ENCODE measurements around the gene DOCK10. TPM values are rescaled to one million over a fixed set of nuclear protein-coding genes. Genes with fewer than 3 reads are reported as not detected.
A peak's percentile ranks its signal among the peaks of the same experiment; 100 is the strongest.

The DOCK10 gene
- total RNA-seq, 2 experiments from 2014 or later = 40.8 to 68.2 TPM

- Histone ChIP-seq H3K27ac (ENCODE audit: low read depth, low read length, poor library complexity, severe bottlenecking) (no peak overlapping the region), H3K79me2 (ENCODE audit: insufficient read depth, low read depth, low read length) (no peaks in the 10 kb centered on the region), H3K4me2 (ENCODE audit: low read length) (0 out of 2 replicates have a peak overlapping the region, but pooled peaks have one; percentile 9), H4K20me1 (ENCODE audit: insufficient read depth, low read length) (no peaks in the 10 kb centered on the region), H3K4me3 (ENCODE audit: low read depth, low read length, poor library complexity, severe bottlenecking) (no peak overlapping the region), H3K9me2 (ENCODE audit: insufficient read depth, low read length) (no peaks in the 10 kb centered on the region), H3K9me3 (ENCODE audit: low read length) (no peaks in the 10 kb centered on the region), H3K36me3 (ENCODE audit: insufficient read depth, low read length) (no peaks in the 10 kb centered on the region), H2AFZ (ENCODE audit: low read length) (no peak overlapping the region), H3K4me1 (ENCODE audit: insufficient read depth, low read length, poor library complexity, severe bottlenecking) (peaks cover 46% of the 10 kb centered on the region)
- intact Hi-C loops (cut with micrococcal nuclease; ENCODE audit: unreplicated experiment) = no loop called here
- no TSS peak for BruUV-seq (replicated peaks)
- ChIA-PET POLR2A (interaction anchor here (0.7 to 1.9 kb wide), 4 partner anchors 8 to 67 kb away, joined by 3 to 9 read pairs (median 5); no protein-coding TSS in a partner anchor), CTCF (ENCODE audit: unreplicated experiment) (no interaction called here)
- no peak for TF ChIP-seq EZH2phosphoT487 (IDR thresholded peaks at IDR 0.05; ENCODE audit: borderline replicate concordance, low read depth, low read length)
- TF ChIP-seq CTCF (conservative IDR thresholded peaks at IDR 0.05; ENCODE audit: low read length) = no peak
- no peak for DNase-seq (ENCODE audit: low spot score)
Observed at GRCh38 chr2:224968051-224968450, 74.2 kb downstream of the DOCK10 start.

GRCh38 chr2:224966613-224967012 lies 75.7 kb downstream of the DOCK10 start:
- Histone ChIP-seq H3K36me3 (ENCODE audit: insufficient read depth, low read length) (no peaks in the 10 kb centered on the region), H3K4me2 (ENCODE audit: low read length) (no peak overlapping the region), H3K79me2 (ENCODE audit: insufficient read depth, low read depth, low read length) (no peaks in the 10 kb centered on the region), H3K27ac (ENCODE audit: low read depth, low read length, poor library complexity, severe bottlenecking) (no peak overlapping the region), H4K20me1 (ENCODE audit: insufficient read depth, low read length) (no peaks in the 10 kb centered on the region), H3K9me3 (ENCODE audit: low read length) (no peaks in the 10 kb centered on the region), H3K9me2 (ENCODE audit: insufficient read depth, low read length) (no peaks in the 10 kb centered on the region), H2AFZ (ENCODE audit: low read length) (no peak overlapping the region), H3K4me3 (ENCODE audit: low read depth, low read length, poor library complexity, severe bottlenecking) (no peak overlapping the region), H3K4me1 (ENCODE audit: insufficient read depth, low read length, poor library complexity, severe bottlenecking) (peaks cover 37% of the 10 kb centered on the region)
- intact Hi-C loops (cut with micrococcal nuclease; ENCODE audit: unreplicated experiment) = no loop called here
- TF ChIP-seq EZH2phosphoT487 (IDR thresholded peaks at IDR 0.05; ENCODE audit: borderline replicate concordance, low read depth, low read length) (no peak), CTCF (conservative IDR thresholded peaks at IDR 0.05; ENCODE audit: low read length) (no peak)
- ChIA-PET CTCF (ENCODE audit: unreplicated experiment) (interaction anchor here (0.6 to 1.0 kb wide), 2 partner anchors 9 to 286 kb away, joined by 3 to 5 read pairs; no protein-coding TSS in a partner anchor), POLR2A (interaction anchor here (0.6 kb wide), 1 partner anchor 86 kb away, joined by 5 read pairs; no protein-coding TSS in a partner anchor)
- DNase-seq (ENCODE audit: low spot score) = no peak
- no TSS peak for BruUV-seq (replicated peaks)

GRCh38 chr2:224959556-224959955 lies 82.7 kb downstream of the DOCK10 start:
- no peak overlapping the region for H3K4me3 ChIP-seq (ENCODE audit: low read depth, low read length, poor library complexity, severe bottlenecking)
- intact Hi-C loops (cut with micrococcal nuclease; ENCODE audit: unreplicated experiment) = loop anchor here (10.0 kb wide), 2 partner anchors 295 to 1005 kb away; partner anchors contain the start of gene MRPL44
- TF ChIP-seq EZH2phosphoT487 (IDR thresholded peaks at IDR 0.05; ENCODE audit: borderline replicate concordance, low read depth, low read length) = no peak
- no peak for TF ChIP-seq CTCF (conservative IDR thresholded peaks at IDR 0.05; ENCODE audit: low read length)
- CTCF ChIA-PET (ENCODE audit: unreplicated experiment) = no interaction called here
- no peaks in the 10 kb centered on the region for H4K20me1 ChIP-seq (ENCODE audit: insufficient read depth, low read length)
- DNase-seq (ENCODE audit: low spot score) = no peak
- H3K4me1 ChIP-seq (ENCODE audit: insufficient read depth, low read length, poor library complexity, severe bottlenecking) = peaks cover 49% of the 10 kb centered on the region
- no peak overlapping the region for H2AFZ ChIP-seq (ENCODE audit: low read length)
- H3K27ac ChIP-seq (ENCODE audit: low read depth, low read length, poor library complexity, severe bottlenecking) = no peak overlapping the region
- H3K79me2 ChIP-seq (ENCODE audit: insufficient read depth, low read depth, low read length) = no peaks in the 10 kb centered on the region
- no TSS peak for BruUV-seq (replicated peaks)
- H3K9me3 ChIP-seq (ENCODE audit: low read length) = no peaks in the 10 kb centered on the region
- no peaks in the 10 kb centered on the region for H3K9me2 ChIP-seq (ENCODE audit: insufficient read depth, low read length)
- POLR2A ChIA-PET = interaction anchor here (0.6 to 1.9 kb wide), 13 partner anchors 9 to 1091 kb away, joined by 3 to 8 read pairs (median 3); no protein-coding TSS in a partner anchor
- H3K4me2 ChIP-seq (ENCODE audit: low read length) = no peak overlapping the region
- H3K36me3 ChIP-seq (ENCODE audit: insufficient read depth, low read length) = no peaks in the 10 kb centered on the region
